Neural cell (in vitro differentiated cells): Measurements from ENCODE around the gene KLF13. TPM values are rescaled to one million over a fixed set of nuclear protein-coding genes. Genes with fewer than 3 reads are reported as not detected.

Experiments used
- H2AFZ ChIP-seq: fragments of 200-600, 300-800 bp; sonication (generic), shearing (Covaris generic); 2 replicates; pipeline ENCODE4 v1.6.0; 2014; ENCODE audit warnings: low read depth, mild to moderate bottlenecking, antibody characterized with exemption, low read length, moderate library complexity
- H3F3A ChIP-seq: fragments of 200-600 bp; shearing (Covaris generic); 2 replicates; pipeline ENCODE4 v1.6.1; 2016; ENCODE audit warnings: mild to moderate bottlenecking, moderate library complexity, mixed read lengths, antibody characterized with exemption, low read length; ENCODE audit not compliant: insufficient read depth, poor library complexity, severe bottlenecking
- H3K27ac ChIP-seq: fragments of 200-600, 300-800 bp; sonication (generic), shearing (Covaris generic); 2 replicates; pipeline ENCODE4 v1.5.1; 2014; ENCODE audit warnings: mild to moderate bottlenecking, low read length, moderate library complexity
- H3K27me3 ChIP-seq: fragments of 300-800, 200-600 bp; sonication (generic), shearing (Covaris generic); 2 replicates; pipeline ENCODE4 v1.6.0; 2014; ENCODE audit warnings: mild to moderate bottlenecking, low read depth, low read length, moderate library complexity; ENCODE audit not compliant: insufficient read depth
- H3K36me3 ChIP-seq: fragments of 300-800, 200-600 bp; sonication (generic), shearing (Covaris generic); 2 replicates; pipeline ENCODE4 v1.5.1; 2014; ENCODE audit warnings: mild to moderate bottlenecking, antibody characterized with exemption, low read length, moderate library complexity; ENCODE audit not compliant: insufficient read depth
- H3K4me2 ChIP-seq: fragments of 300-800, 200-600 bp; sonication (generic), shearing (Covaris generic); 2 replicates; pipeline ENCODE4 v1.6.0; 2014; ENCODE audit warnings: mild to moderate bottlenecking, low read length
- H3K4me3 ChIP-seq: fragments of 300-800, 200-600 bp; sonication (generic), shearing (Covaris generic); 2 replicates; pipeline ENCODE4 v1.5.1; 2014; ENCODE audit warnings: mild to moderate bottlenecking, low read length, moderate library complexity
- H3K79me2 ChIP-seq: fragments of 200-600 bp; shearing (Covaris generic); replicated peaks from 2 replicates; pipeline ENCODE4 v1.6.0; 2014; ENCODE audit warnings: mild to moderate bottlenecking, low read length, moderate library complexity; ENCODE audit not compliant: insufficient read depth
- H3K9ac ChIP-seq: fragments of 300-800, 200-600 bp; sonication (generic), shearing (Covaris generic); 2 replicates; pipeline ENCODE4 v1.6.1; 2016; ENCODE audit warnings: mild to moderate bottlenecking, low read length, mixed read lengths
- H3K9me2 ChIP-seq: fragments of 200-600 bp; shearing (Covaris generic); 2 replicates; pipeline ENCODE4 v1.6.1; 2016; ENCODE audit warnings: mild to moderate bottlenecking, low read length, mixed read lengths; ENCODE audit not compliant: insufficient read depth
- H3K9me3 ChIP-seq: fragments of 200-600, 300-800 bp; sonication (generic), shearing (Covaris generic); 2 replicates; pipeline ENCODE4 v1.6.1; 2016; ENCODE audit warnings: mild to moderate bottlenecking, mixed run types, low read length, moderate library complexity, mixed read lengths
- H4K20me1 ChIP-seq: fragments of 200-600 bp; shearing (Covaris generic); 2 replicates; pipeline ENCODE4 v1.6.1; 2016; ENCODE audit warnings: mild to moderate bottlenecking, mixed run types; ENCODE audit not compliant: insufficient read depth
- CTCF ChIP-seq: fragments of 450-650 bp; IDR thresholded peaks from 2 replicates; pipeline ENCODE4 v1.5.1; 2014; ENCODE audit warnings: antibody characterized with exemption, mild to moderate bottlenecking, moderate library complexity; ENCODE audit not compliant: poor library complexity, severe bottlenecking
- EP300 ChIP-seq: fragments of 450-650 bp; conservative IDR thresholded peaks from 2 replicates; pipeline ENCODE4 v1.6.1; 2014; ENCODE audit warnings: antibody characterized with exemption, mild to moderate bottlenecking, moderate library complexity; ENCODE audit not compliant: poor library complexity, severe bottlenecking
- EZH2 ChIP-seq: fragments of 200-600, 300-800 bp; shearing (Covaris generic), sonication (generic); IDR thresholded peaks from 2 replicates; pipeline ENCODE4 v1.6.1; 2014; ENCODE audit warnings: antibody characterized with exemption, low read length, borderline replicate concordance, mild to moderate bottlenecking; ENCODE audit not compliant: insufficient read depth, poor library complexity, severe bottlenecking
- MXI1 ChIP-seq: fragments of 450-650 bp; conservative IDR thresholded peaks from 2 replicates; pipeline ENCODE4 v1.6.1; 2014; ENCODE audit warnings: antibody characterized with exemption, mild to moderate bottlenecking; ENCODE audit not compliant: poor library complexity, severe bottlenecking
- POLR2AphosphoS5 ChIP-seq: IDR thresholded peaks from 2 replicates; pipeline ENCODE4 v1.6.1; 2012
- RAD21 ChIP-seq: fragments of 450-650 bp; conservative IDR thresholded peaks from 2 replicates; pipeline ENCODE4 v1.6.1; 2014; ENCODE audit warnings: antibody characterized with exemption, mild to moderate bottlenecking, moderate library complexity
- REST ChIP-seq: IDR thresholded peaks from 2 replicates; pipeline ENCODE4 v1.6.1; 2012; ENCODE audit warnings: borderline replicate concordance
- SMC3 ChIP-seq: fragments of 450-650 bp; conservative IDR thresholded peaks from 2 replicates; pipeline ENCODE4 v1.6.1; 2014; ENCODE audit warnings: antibody characterized with exemption, mild to moderate bottlenecking, moderate library complexity; ENCODE audit not compliant: poor library complexity
- TAF1 ChIP-seq: IDR thresholded peaks from 2 replicates; pipeline ENCODE4 v1.6.1; 2012; ENCODE audit warnings: low read depth
- polyA plus RNA-seq: library from polyadenylated mRNA; depleted of rRNA; stranded (reverse); fragments of >200 nt; gene quantifications from 2 replicates; pipeline ENCODE4 v1.2.3, GENCODE V29; 2014

KLF13 gene
- polyA plus RNA-seq, 1 donor from 2014 or later, result 17.0 TPM

DNA sequence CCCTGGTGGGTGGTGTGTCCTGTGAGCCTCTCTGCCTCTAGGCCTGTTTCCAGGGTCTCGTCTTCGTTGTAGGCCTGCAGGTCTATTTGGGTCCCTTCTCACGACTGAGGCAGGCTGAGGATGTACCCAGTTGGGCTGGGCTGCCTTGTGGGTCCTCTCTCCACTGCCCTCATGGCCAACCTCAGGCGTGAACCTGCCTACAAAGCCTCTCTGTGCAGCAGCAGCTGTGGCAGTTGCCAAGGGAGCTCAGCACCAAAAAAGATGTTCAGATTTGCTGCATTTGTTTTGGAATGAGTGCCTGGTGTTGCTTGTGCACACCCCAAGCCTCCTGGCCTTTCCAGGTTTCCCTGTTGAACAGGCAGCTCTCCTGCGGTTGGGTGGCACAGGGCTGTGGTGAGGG lies 13.4 kb downstream of the KLF13 start:
- H3F3A ChIP-seq, result no peaks in the 10 kb centered on the region
- no peaks in the 10 kb centered on the region for H3K27me3 ChIP-seq
- H3K36me3 ChIP-seq, result no peaks in the 10 kb centered on the region
- TF ChIP-seq TAF1, result no peak
- TF ChIP-seq SMC3, result no peak
- TF ChIP-seq EZH2, result no peak
- no peak for TF ChIP-seq RAD21
- no peak for TF ChIP-seq POLR2AphosphoS5
- no peak overlapping the region for H3K27ac ChIP-seq
- H4K20me1 ChIP-seq, result peaks cover 26% of the 10 kb centered on the region
- H3K4me2 ChIP-seq, result no peak overlapping the region
- H3K79me2 ChIP-seq, result peaks cover 74% of the 10 kb centered on the region
- H3K9me2 ChIP-seq, result no peaks in the 10 kb centered on the region
- H2AFZ ChIP-seq, result no peak overlapping the region
- no peak overlapping the region for H3K4me3 ChIP-seq
- no peaks in the 10 kb centered on the region for H3K9me3 ChIP-seq
- no peak overlapping the region for H3K9ac ChIP-seq

DNA sequence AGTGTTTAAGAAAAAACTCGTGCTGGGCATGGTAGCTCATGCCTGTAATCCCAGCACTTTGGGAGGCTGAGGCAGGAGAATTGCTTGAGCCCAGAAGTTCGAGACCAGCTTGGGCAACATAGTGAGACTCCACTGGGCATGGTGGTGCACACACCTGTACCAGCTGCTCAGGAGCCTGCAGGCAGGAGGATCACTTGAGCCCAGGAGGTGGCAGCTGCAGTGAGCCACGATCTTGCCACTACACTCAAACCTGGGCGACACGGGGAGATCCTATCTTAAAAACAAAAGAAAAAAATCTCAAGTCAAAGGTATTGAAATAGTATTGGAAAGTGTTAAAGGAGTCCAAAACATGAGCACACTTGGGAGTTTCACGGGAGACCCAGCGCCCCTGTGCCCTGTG lies 14.0 kb downstream of the KLF13 start:
- Histone ChIP-seq H3F3A (no peaks in the 10 kb centered on the region), H2AFZ (no peak overlapping the region), H3K9me3 (no peaks in the 10 kb centered on the region), H3K27me3 (no peaks in the 10 kb centered on the region), H3K79me2 (peaks cover 72% of the 10 kb centered on the region), H3K9me2 (no peaks in the 10 kb centered on the region), H3K27ac (no peak overlapping the region), H3K4me3 (no peak overlapping the region), H3K4me2 (no peak overlapping the region), H3K36me3 (no peaks in the 10 kb centered on the region), H4K20me1 (peaks cover 26% of the 10 kb centered on the region), H3K9ac (no peak overlapping the region)
- TF ChIP-seq REST (no peak), TAF1 (no peak), SMC3 (no peak), MXI1 (no peak), RAD21 (no peak), POLR2AphosphoS5 (no peak), EP300 (no peak), CTCF (no peak)

DNA sequence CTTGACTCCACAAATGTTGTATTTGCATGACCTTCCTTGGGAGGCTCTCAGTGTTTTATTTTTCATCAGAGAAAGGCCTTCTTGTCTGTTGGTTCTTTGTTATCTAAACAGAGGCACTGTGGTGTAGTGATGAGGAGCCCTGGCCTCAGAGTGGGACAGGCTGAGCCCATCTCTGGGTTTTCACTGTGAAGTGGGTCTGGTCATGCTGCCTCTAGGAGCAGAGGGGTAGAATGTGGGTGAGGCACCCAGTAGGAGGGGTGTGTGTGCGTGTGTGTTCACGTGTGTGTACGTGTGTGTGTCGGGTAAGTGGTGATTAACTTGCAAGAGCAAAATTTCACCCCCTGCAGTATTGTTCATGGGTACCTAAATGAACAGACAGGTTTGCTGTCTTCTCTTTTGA lies 14.4 kb downstream of the KLF13 start:
- Histone ChIP-seq H3K4me2 (no peak overlapping the region), H3K27me3 (no peaks in the 10 kb centered on the region), H3K36me3 (no peaks in the 10 kb centered on the region), H3K79me2 (peaks cover 67% of the 10 kb centered on the region), H3K9me3 (no peaks in the 10 kb centered on the region), H3K4me3 (no peak overlapping the region), H3F3A (no peaks in the 10 kb centered on the region), H3K9me2 (no peaks in the 10 kb centered on the region), H4K20me1 (peaks cover 26% of the 10 kb centered on the region), H2AFZ (no peak overlapping the region), H3K27ac (no peak overlapping the region), H3K9ac (no peak overlapping the region)
- TF ChIP-seq EP300, result no peak
- no peak for TF ChIP-seq TAF1
- no peak for TF ChIP-seq POLR2AphosphoS5
- TF ChIP-seq REST, result no peak
- no peak for TF ChIP-seq CTCF
